PC-9 (cell line): ENCODE results near the gene AKAP6.

Experiments
- CTCF ChIP-seq: fragments of 200-600 bp; sonication (generic); conservative IDR thresholded peaks from 2 replicates; pipeline ENCODE4 v1.6.1; 2017; ENCODE audit warnings: mixed run types, antibody characterized with exemption, mild to moderate bottlenecking, moderate library complexity
- EZH2 ChIP-seq: fragments of 200-600 bp; sonication (generic); IDR thresholded peaks from 2 replicates; pipeline ENCODE4 v1.8.0; 2017; ENCODE audit warnings: antibody characterized with exemption, low read depth

- TF ChIP-seq CTCF (no peak), EZH2 (no peak)
Observed at GRCh38 chr14:32818581-32818980, 489.5 kb downstream of the AKAP6 start.
